Measurements from ENCODE around the gene CUL2. TPM values are rescaled to one million over a fixed set of nuclear protein-coding genes. Genes with fewer than 3 reads are reported as not detected.

Gene CUL2
- total and polyA plus RNA-seq, 2 experiments from 2014 or later, result 17.2 to 38.3 TPM

- H4K20me1 ChIP-seq (replicated peaks; ENCODE audit: insufficient read depth), result no peaks in the 10 kb centered on the region
- no peak overlapping the region for H3K4me3 ChIP-seq
- Mint-ChIP-seq H3K4me1 (peaks cover 2% of the 10 kb centered on the region; the same call in 2 of the 3 replicates), H3K27me3 (ENCODE audit: insufficient read depth, low read depth, poor library complexity) (no peaks in the 10 kb centered on the region), H3K9me3 (no peaks in the 10 kb centered on the region), H3K27ac (no peak overlapping the region), H3K4me3 (no peak overlapping the region), H3K36me3 (ENCODE audit: low read depth) (no peaks in the 10 kb centered on the region)
- DNase-seq (ENCODE audit: low spot score) (no peak), ATAC-seq (no peak)
- no peaks in the 10 kb centered on the region for H3K9me2 ChIP-seq (ENCODE audit: insufficient read depth)
- no peaks in the 10 kb centered on the region for H3K36me3 ChIP-seq (ENCODE audit: insufficient read depth)
- no peaks in the 10 kb centered on the region for H3F3A ChIP-seq (replicated peaks; ENCODE audit: low read depth)
- H3K4me2 ChIP-seq, result no peak overlapping the region
- no peaks in the 10 kb centered on the region for H3K79me2 ChIP-seq (replicated peaks; ENCODE audit: insufficient read depth)
- H3K27ac ChIP-seq (ENCODE audit: low read depth), result no peak overlapping the region
- no peak overlapping the region for H2AFZ ChIP-seq
- H3K4me1 ChIP-seq (ENCODE audit: insufficient read depth), result no peaks in the 10 kb centered on the region
- TF ChIP-seq STAT1 (IDR thresholded peaks at IDR 0.05; ENCODE audit: unreplicated experiment) (no peak), NANOG (IDR thresholded peaks at IDR 0.05; ENCODE audit: borderline replicate concordance) (no peak), ETS1 (IDR thresholded peaks at IDR 0.05) (no peak), ZNF462 (CRISPR knock-in tag; IDR thresholded peaks at IDR 0.05) (no peak), POLR2AphosphoS5 (IDR thresholded peaks at IDR 0.05; ENCODE audit: low read depth) (no peak), CTCF (conservative IDR thresholded peaks at IDR 0.05; ENCODE audit: low read depth in 2 of 2) (no peak)
- no peaks in the 10 kb centered on the region for H3K27me3 ChIP-seq (ENCODE audit: insufficient read depth)
Measured at GRCh38 chr10:34959321-34959720, 130.8 kb downstream of the CUL2 start.

Small RNAs within 50 kb of the gene (microRNA-seq; reads per million reads assigned to microRNA genes)
- not detected for gene MIR3611

Small RNAs within 50 kb of the gene (small RNA-seq; reads per million reads assigned to genes)
- gene MIR3611 (ENCODE audit: low replicate concordance) (not detected), gene RNU7-77P (ENCODE audit: low replicate concordance) (not detected)

Other genes starting within 250 kb of the CUL2 start
- gene CREM, start 36.5 kb upstream of the CUL2 start, total RNA-seq (2014; rRNA removed; shearing (Covaris generic)), result 40.9 and 68.9 TPM in 2 replicates
- gene CREM, start 36.5 kb upstream of the CUL2 start, polyA plus RNA-seq (2016; fragmentation: Nextera tagmentation; extraction: Ambion mirVana), result 41.1 and 43.8 TPM in 2 replicates
- gene CCNY, start 246.2 kb upstream of the CUL2 start, total RNA-seq (2014; rRNA removed; shearing (Covaris generic)), result 29.0 and 32.0 TPM in 2 replicates
- gene CCNY, start 246.2 kb upstream of the CUL2 start, polyA plus RNA-seq (2016; fragmentation: Nextera tagmentation; extraction: Ambion mirVana), result 14.2 and 17.4 TPM in 2 replicates

Measured in GM23338 (cell line).